GM21737 (cell line): ENCODE results near the gene HRCT1.

Experiments
- ATAC-seq: cut with Tn5 transposase; IDR thresholded peaks from one replicate; pipeline ENCODE4 v1.9.1; 2021; ENCODE audit warnings: mild to moderate bottlenecking, moderate library complexity; ENCODE audit not compliant: unreplicated experiment

Gene HRCT1

DNA sequence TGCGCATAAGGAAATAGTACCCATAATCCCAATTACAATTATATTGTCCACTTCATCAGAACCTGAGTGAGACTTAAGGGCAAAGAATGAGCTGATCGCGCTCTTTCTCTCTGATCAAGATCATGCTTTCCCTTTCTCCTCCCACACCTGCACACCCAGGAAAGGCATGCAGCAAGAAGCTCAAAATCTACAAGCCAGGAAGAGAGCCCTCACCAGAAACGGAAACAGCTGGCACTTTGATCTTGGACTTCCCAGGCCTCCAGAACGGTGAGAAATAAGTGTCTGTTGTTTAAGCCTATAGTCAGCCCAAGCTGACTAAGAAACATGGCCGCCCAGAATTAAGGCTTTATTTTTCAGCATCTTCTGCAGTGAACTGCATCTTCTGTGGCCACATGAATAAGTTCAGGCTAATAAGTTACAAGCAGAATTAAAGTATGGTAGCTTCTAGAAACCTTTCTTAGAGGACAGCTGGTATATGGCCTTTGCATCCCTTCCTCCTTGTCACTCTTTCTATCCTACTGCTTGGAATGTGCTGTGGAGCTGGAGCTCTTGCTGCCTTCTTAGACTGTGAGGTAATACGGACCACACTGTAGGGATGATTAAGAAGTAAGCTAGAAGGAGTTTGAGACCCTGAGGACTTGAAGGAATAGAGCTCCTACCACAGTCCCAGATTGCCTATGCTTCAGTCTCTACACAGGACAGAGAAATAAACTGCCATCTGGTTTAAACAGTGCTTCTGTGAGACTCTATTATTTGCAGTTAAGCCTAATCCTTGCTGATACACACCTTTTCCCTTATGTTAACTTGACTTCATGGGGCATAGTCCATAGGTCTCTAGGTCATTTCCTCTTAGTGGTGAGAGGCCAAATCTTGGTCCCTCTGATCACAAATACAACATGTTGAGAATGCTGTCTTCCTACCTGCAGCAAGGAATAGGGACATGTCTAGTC lies 34.7 kb downstream of the HRCT1 start:
- no peak for ATAC-seq

DNA sequence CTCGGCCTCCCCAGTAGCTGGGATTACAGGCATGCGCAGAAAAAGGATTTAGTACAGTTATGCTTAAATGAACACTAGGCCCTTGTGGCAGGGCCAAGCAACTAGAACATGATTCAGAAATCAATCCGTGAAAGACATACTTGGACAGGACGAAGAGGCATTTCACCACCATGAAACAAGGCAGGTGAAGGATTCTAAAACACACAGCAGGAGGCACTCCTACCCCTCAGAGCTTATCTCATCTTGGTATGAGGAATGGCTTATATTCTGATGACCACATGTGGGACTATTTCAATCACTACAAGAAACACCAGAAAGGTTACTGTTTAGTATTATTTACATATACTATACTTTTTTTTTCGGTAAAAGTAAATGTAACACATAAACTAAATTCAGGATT lies 36.3 kb downstream of the HRCT1 start:
- ATAC-seq, result no peak

DNA sequence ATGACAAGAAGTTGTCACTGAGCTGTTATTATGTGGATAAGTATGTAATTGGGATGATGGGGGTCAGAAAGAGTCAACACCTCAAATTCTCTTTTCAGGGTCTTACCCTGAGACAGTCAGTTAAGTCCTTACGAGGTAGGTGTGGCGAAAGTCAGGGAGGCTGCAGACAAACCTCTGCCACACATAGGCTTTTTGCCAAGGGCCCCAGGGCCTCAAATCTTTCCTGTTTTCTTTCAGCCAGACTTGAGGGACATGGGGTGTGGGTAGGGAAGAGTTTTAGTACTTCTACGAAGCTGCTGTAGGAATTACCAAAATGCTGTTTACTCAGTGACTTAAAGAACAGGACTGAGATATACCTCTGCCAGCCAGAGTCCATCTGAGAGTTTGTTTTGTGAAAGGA lies 38.2 kb downstream of the HRCT1 start:
- no peak for ATAC-seq

DNA sequence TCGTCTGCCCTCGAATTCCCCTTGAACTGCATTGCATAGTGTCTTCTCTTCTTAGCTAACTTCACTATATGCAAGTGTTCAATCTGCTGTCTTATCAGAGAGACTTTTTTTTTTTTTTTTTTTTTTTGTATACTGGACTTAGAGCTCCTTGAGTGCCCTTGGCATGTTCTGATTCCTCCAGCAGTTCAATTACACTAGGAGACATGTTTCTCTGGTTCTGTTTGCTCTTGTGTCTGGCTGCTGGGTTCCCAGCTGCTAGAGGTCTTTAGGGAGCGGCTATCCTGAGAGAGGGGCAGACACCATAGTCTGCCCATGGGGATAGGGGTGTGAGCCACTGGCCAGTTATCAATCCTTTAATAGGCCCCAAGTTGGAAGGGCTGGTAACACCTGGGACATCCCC lies 38.8 kb downstream of the HRCT1 start:
- no peak for ATAC-seq

DNA sequence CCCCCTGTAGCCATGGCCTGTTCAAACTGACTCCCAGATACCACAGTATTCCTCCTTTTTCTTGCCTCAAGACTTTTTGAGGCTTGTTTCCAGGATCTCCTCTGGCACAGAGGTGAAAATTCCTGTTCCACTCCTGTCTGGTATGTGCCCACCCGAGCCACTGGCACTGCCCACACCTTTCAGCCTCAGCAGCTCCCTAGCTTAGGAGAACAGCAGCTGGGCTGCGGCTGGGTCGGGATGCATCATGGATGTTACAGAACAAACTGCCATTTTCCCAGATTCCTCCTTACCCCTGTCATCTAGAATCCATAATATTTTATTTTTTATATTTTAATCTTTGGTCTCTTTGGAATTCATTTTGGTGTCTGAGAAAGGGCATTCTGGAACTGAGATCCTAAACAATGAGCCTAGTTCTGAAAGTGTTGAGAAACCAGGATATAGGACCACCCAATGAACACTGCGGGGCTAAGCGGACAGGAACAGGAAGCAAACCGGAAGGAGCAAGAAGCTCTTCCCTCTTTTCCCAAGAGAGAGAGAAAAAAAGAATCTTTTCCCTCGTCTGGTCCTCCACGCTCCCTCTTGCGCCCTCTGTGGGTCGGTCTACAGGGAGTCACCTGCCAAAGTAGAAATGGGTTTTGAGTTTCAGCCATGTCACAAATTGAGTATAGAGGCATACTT lies 39.5 kb downstream of the HRCT1 start:
- ATAC-seq, result no peak

DNA sequence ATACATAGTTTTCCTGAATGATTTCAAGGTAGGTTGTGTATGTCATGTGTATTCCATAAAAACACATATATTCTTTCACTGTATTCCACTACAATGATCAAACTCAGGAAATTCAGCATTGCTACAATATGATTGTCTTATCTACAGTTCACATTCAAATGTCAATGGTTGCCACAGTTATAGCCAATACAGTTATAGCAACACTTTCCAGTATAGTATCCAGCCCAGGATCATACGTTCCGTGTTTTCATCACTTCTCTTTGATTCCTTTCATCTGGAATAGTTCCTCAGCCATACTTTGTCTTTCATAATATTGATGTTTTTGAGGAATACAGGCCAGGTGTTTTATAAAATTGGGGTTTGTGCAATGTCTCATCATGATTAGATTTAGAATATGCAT lies 42.4 kb downstream of the HRCT1 start:
- ATAC-seq, result no peak

DNA sequence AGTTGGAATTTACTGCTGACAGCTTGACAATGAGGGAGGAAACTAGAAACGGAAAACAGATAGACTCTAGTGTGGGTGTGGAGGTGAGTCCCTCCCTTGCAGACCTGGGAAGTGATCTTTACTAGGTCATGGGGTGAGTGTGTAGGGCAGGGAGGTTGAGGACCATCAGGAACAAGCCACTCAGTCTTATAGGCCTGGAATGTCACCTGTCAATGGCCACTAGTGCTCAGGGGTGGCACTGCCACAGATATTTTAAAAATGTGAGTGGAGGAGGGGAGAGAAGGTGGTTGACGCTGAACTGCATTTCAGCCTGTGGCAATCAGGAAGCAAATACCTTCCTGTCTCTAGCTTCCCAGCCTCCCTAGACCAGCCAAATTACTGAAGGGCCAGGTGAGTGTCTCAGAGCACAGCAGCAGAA lies 42.9 kb downstream of the HRCT1 start:
- ATAC-seq, result no peak

DNA sequence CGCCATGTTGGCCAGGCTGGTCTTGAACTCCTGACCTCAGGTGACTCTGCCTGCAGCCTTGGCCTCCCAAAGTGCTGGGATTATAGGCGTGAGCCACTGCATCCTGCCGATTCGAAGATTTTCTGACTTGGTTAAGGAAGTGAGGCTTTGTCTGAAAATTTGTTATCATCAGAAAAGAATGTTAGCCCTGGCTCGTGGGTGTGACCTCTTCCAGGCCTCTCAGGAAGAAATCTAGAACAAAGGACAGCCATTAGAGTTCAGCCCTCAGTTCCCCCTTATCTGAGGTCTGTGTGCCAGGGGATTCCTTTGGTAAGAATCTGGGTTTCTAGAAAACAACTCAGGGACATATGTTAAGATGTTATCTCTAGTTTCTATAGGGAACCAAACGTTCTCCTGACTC lies 45.7 kb downstream of the HRCT1 start:
- no peak for ATAC-seq

DNA sequence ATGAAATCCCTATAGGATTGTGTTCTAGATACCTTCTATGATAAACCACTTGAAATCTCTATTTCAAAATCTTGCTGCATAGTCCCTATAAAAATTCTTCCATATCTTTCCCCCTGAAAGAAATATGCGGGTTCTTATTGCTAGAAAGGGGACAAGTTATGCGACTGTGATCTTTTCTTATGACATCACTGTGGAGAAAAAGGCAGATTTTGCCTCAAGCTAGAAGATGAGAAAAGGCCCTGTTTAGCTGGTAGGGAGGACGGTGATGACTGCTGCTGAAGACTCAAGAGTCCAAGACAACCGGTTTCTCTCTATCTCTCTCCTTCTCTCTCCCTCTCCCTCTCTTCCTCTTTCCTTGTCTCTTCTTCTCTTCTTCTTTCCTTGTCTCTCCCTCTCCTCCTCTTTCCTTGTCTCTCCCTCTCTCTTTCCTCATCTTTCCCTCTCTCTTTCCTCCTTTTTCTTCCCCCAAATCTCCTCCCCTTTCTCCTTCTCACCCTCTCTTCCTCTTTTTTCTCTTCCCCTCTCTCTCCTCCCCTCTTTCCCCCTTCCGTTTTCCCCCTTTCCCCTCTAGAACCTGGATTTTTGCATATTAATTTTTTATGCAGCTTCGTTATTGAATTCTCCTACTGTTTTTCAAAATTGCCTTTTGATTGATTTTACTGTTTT lies 46.7 kb downstream of the HRCT1 start:
- ATAC-seq, result no peak

DNA sequence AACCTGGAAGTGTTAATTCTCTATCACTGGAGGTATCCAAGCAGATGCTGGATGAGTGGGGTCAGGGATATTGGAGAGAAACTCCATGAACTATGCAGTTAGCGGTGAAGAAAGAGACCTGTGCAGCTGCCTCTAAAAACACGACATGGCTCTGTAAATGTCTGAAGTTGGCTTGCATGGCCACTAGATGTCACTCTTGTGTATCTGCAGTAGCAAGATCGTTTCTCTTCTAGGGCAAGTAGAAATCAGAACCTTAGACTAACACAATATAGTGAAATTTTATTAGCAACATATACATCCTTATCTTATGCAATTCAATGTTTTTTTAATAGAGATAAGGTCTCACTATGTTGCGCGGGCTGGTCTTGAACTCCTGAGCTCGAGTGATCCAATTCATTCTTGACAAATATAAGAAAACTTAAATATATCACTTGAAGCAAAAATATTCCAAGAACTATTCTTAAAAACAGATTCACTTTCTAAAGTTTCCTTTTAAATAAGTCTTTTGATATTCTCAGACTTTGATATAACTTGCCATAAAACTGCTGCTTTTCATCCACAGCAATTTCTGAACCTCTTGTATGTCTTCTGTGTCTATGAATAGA lies 49.0 kb downstream of the HRCT1 start:
- no peak for ATAC-seq

DNA sequence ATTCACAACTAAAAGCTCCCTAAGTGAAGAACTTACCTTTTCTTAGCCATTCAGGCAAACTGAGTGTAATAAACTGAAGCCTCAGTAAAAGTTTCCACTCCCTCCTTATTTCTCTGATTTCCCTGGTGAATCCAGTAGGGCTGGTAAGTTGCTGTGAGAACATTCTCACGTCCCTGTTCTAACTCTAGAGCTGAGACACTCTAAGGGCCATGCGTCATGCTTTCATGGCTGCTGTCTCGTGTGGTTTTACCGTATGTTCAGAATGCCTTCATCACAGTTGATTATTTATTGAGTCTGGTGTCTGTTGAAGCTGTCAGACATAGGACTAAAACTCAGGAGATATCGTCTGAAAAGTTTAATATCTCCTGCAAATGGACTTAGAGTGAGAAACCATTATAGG lies 50.6 kb downstream of the HRCT1 start:
- ATAC-seq, result no peak
